SK-N-SH (cell line): Measurements from ENCODE around the gene RBMS3.

Experiments used
- CTCF ChIP-seq: fragments of 200-600 bp; sonication (generic); IDR thresholded peaks from 2 replicates; pipeline ENCODE4 v1.6.1; 2017; ENCODE audit warnings: antibody characterized with exemption, mild to moderate bottlenecking, moderate library complexity
- NFIC ChIP-seq: IDR thresholded peaks from 2 replicates; pipeline ENCODE4 v1.4.0; 2012; ENCODE audit warnings: borderline replicate concordance

- TF ChIP-seq NFIC = no peak
- no peak for TF ChIP-seq CTCF
These were observed 312.9 kb downstream of the RBMS3 start for GRCh38 chr3:29593802-29594201.
